C4-2B (cell line): Measurements from ENCODE around the gene P2RX5.

ENCODE experiments used
- CTCF ChIP-seq: fragments of 450-650 bp; conservative IDR thresholded peaks from 2 replicates; pipeline ENCODE4 v1.5.1; 2017; ENCODE audit warnings: mild to moderate bottlenecking
- ZFX ChIP-seq: fragments of 450-650 bp; IDR thresholded peaks from 2 replicates; pipeline ENCODE4 v1.6.1; 2017

- TF ChIP-seq CTCF (no peak), ZFX (no peak)
Observed at GRCh38 chr17:3691617-3692067, 4.3 kb downstream of the P2RX5 start.
